NOMO-1 (cell line): Measurements from ENCODE around the gene NLGN1.
"Not testable (repeated sequence)": the region's sequence is repeated elsewhere in the genome, so short reads cannot be mapped to it uniquely, and the experiment has no call there.

Experiments
- DNase-seq, 2 experiments: peaks; one replicate each; lab custom pipeline; 2025; ENCODE audit not compliant: unreplicated experiment in 2 of 2; lab: John Stamatoyannopoulos, UW

NLGN1 gene

GRCh38 chr3:174199696-174200095 is 802.2 kb downstream of the NLGN1 start:
- DNase-seq: no peak

GRCh38 chr3:174202116-174202515 is 804.6 kb downstream of the NLGN1 start:
- no peak for DNase-seq

- no peak for DNase-seq
These were observed 805.0 kb downstream of the NLGN1 start for GRCh38 chr3:174202561-174202960.

- DNase-seq: no peak
These were observed 807.2 kb downstream of the NLGN1 start for GRCh38 chr3:174204765-174205164.

GRCh38 chr3:174206607-174207192 is 809.2 kb downstream of the NLGN1 start:
- no peak for DNase-seq

GRCh38 chr3:174208161-174208560 is 810.6 kb downstream of the NLGN1 start:
- no peak for DNase-seq

- DNase-seq: not testable (repeated sequence)
These were observed 814.4 kb downstream of the NLGN1 start for GRCh38 chr3:174211896-174212295.

GRCh38 chr3:174215456-174215855 is 817.9 kb downstream of the NLGN1 start:
- DNase-seq: no peak

GRCh38 chr3:174216019-174216418 is 818.5 kb downstream of the NLGN1 start:
- no peak for DNase-seq

- DNase-seq: no peak
These were observed 819.6 kb downstream of the NLGN1 start for GRCh38 chr3:174216946-174217718.

GRCh38 chr3:174218016-174218415 is 820.5 kb downstream of the NLGN1 start:
- no peak for DNase-seq

- DNase-seq: no peak
These were observed 822.2 kb downstream of the NLGN1 start for GRCh38 chr3:174219738-174220137.

GRCh38 chr3:174220775-174221554 is 823.4 kb downstream of the NLGN1 start:
- DNase-seq: no peak

- no peak for DNase-seq
These were observed 825.5 kb downstream of the NLGN1 start for GRCh38 chr3:174223042-174223441.

GRCh38 chr3:174223626-174224025 is 826.1 kb downstream of the NLGN1 start:
- DNase-seq: no peak

GRCh38 chr3:174229916-174230315 is 832.4 kb downstream of the NLGN1 start:
- DNase-seq: no peak

- not testable (repeated sequence) for DNase-seq
These were observed 834.6 kb downstream of the NLGN1 start for GRCh38 chr3:174232028-174232657.

- no peak for DNase-seq
These were observed 835.3 kb downstream of the NLGN1 start for GRCh38 chr3:174232658-174233429.

- DNase-seq: no peak
These were observed 836.0 kb downstream of the NLGN1 start for GRCh38 chr3:174233511-174233910.

- DNase-seq: no peak
These were observed 844.9 kb downstream of the NLGN1 start for GRCh38 chr3:174242311-174243041.
